Esophagus (tissue), 2 donors: ENCODE results near the gene MT4. TPM values are rescaled to one million over a fixed set of nuclear protein-coding genes. Genes with fewer than 3 reads are reported as not detected.

ENCODE experiments used
- H3K27ac ChIP-seq, 2 donors: one replicate each; pipeline ENCODE4 v1.5.1; 2013; ENCODE audit warnings: low read depth in 2 of 2, mild to moderate bottlenecking in 2 of 2, inconsistent platforms in 1 of 2, low read length in 1 of 2, moderate library complexity in 1 of 2
- H3K27me3 ChIP-seq, 2 donors: one replicate each; pipeline ENCODE4 v1.6.1; 2013; ENCODE audit warnings: low read length in 2 of 2, control low read depth in 1 of 2, mild to moderate bottlenecking in 1 of 2; ENCODE audit not compliant: insufficient read depth in 2 of 2, control insufficient read depth in 1 of 2
- H3K36me3 ChIP-seq, 2 donors: one replicate each; pipeline ENCODE4 v1.6.1; 2013; ENCODE audit warnings: low read length in 1 of 2; ENCODE audit not compliant: control insufficient read depth in 2 of 2, insufficient read depth in 2 of 2
- H3K4me1 ChIP-seq, 2 donors: one replicate each; pipeline ENCODE4 v1.6.1; 2013; ENCODE audit warnings: low read length in 1 of 2; ENCODE audit not compliant: control insufficient read depth in 2 of 2, insufficient read depth in 2 of 2
- H3K4me3 ChIP-seq, 2 donors: one replicate each; pipeline ENCODE4 v1.5.1; 2013; ENCODE audit warnings: low read length in 2 of 2, mild to moderate bottlenecking in 2 of 2, low read depth in 1 of 2, moderate library complexity in 1 of 2
- H3K9me3 ChIP-seq, 2 donors: one replicate each; pipeline ENCODE4 v1.6.1; 2013; ENCODE audit warnings: mild to moderate bottlenecking in 2 of 2, low read depth in 1 of 2, low read length in 1 of 2, moderate library complexity in 1 of 2; ENCODE audit not compliant: control insufficient read depth in 2 of 2, insufficient read depth in 1 of 2
- WGBS, 2 donors: extraction: QIAGEN DNeasy Blood & Tissue Kit; methylation state at CpG; one replicate each; pipeline ENCODE4 v1.1.7; 2013; 5-methylcytosine and 5-hydroxymethylcytosine counted together
- polyA plus RNA-seq, 2 donors: library from polyadenylated mRNA; stranded (reverse); fragments of 200-250 nt; gene quantifications; one replicate each; pipeline ENCODE4 v1.2.3, GENCODE V29; 2013
- donor health status: healthy with polysubstance abuse.
- donor health status: Bipolar disorder and iron deficiency.

MT4 gene
- polyA plus RNA-seq, 2 donors, result 1.3 to 7.4 TPM

GRCh38 chr16:56608043-56608875 lies 43.4 kb downstream of the MT4 start, which contains the start of gene MT2A:
Gene MT2A (plus strand): TSS chr16:56608584. CDS start chr16:56608656, 72 bp downstream.
- no peaks in the 10 kb centered on the region for H3K27me3 ChIP-seq
- peak within 1 kb of the TSS; percentile 51 to 56 for H3K4me3 ChIP-seq
- H3K4me1 ChIP-seq, result peaks cover 0 to 28% of the 10 kb centered on the region in 2 donors
- H3K9me3 ChIP-seq, result no peaks in the 10 kb centered on the region
- peak within 1 kb of the TSS; percentile 93 to 97 for H3K27ac ChIP-seq
- no peaks in the 10 kb centered on the region for H3K36me3 ChIP-seq
- WGBS, 2 donors, result 3 to 5% methylated on average over 62 of the region's 62 CpGs

DNA sequence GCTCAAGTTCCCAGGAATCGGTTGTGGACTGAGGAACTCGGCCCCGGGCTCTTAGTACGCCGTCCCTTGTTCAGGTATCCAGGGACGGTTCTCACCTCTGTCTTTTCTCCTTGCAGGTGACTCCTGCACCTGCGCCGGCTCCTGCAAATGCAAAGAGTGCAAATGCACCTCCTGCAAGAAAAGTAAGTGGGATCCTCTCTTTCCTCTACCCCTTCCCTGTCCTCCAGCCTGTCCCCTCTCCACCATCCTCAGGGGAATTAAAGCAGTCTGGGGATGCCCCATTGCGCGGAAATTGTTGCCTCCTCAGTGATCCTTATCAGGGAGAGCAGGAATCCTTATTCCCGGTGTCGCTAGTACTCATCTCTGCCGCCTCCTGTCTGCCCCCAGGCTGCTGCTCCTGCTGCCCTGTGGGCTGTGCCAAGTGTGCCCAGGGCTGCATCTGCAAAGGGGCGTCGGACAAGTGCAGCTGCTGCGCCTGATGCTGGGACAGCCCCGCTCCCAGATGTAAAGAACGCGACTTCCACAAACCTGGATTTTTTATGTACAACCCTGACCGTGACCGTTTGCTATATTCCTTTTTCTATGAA lies 44.1 kb downstream of the MT4 start:
- WGBS, 2 donors, result 0% methylated on average over 21 of the region's 21 CpGs
- Histone ChIP-seq H3K4me3 (peak overlapping the region; percentile 51 to 56), H3K4me1 (peaks cover 0 to 28% of the 10 kb centered on the region in 2 donors)

DNA sequence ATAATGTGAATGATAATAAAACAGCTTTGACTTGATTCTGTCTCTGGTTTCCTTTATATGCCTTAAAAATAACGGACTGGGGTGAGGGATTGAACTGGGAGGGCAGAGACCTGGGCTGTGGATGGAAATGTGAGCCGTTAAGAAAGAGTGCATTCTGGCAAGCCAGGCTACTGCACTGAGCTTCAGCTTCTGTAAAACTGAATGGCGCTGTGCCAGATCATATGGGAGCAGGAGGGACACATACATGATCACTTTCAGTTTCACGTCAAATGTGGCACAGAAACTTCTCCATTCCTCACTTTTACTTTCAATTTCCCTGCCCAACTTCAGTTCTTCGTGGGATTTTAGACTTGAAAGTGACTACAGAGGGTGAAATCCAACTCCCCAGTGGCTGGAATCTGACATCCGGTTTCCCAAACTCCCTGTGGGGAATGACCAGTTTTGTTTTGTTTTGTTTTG lies 44.6 kb downstream of the MT4 start:
- Histone ChIP-seq H3K27me3 (no peaks in the 10 kb centered on the region), H3K36me3 (no peaks in the 10 kb centered on the region), H3K27ac (peak overlapping the region; percentile 79 to 92), H3K9me3 (no peaks in the 10 kb centered on the region), H3K4me1 (peaks cover 0 to 28% of the 10 kb centered on the region in 2 donors), H3K4me3 (peak overlapping the region; percentile 51 to 56)
- 0 to 1% methylated on average over 6 of the region's 6 CpGs for WGBS, 2 donors

More for the DNA sequence above, 44.1 kb downstream of the MT4 start:
- H3K36me3 ChIP-seq, result no peaks in the 10 kb centered on the region
- no peaks in the 10 kb centered on the region for H3K9me3 ChIP-seq
- peak overlapping the region; percentile 77 to 79 for H3K27ac ChIP-seq
- H3K27me3 ChIP-seq, result no peaks in the 10 kb centered on the region

DNA sequence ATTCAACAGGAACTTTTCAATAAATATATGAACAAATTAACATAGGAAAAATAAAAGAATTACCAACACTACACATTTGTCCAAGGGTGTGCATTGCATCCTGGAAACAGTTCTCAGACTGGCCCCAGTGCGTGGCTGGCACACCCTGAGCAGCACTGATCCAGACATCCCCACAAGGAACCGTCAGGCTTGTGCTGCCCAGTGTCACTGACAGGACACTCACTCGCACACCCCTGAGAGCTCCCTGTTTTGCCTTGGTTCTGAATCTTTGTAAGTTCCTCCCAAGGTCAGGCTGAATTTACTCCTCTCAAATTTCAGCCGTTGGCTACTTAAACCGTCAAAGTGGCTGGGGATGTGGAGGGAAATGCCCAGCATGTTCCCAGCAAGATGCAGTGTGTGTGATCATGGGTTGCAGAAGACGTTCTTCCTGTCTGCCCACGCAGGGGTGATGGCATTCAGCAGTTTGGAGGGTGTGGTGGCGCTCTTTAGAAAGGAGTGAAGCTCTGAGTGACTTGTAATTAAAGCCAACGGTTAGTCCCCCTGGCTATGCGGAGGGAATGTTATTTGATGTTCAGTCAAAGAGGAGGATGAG lies 45.2 kb downstream of the MT4 start:
- H3K9me3 ChIP-seq, result no peaks in the 10 kb centered on the region
- peaks cover 0 to 28% of the 10 kb centered on the region in 2 donors for H3K4me1 ChIP-seq
- peak overlapping the region; percentile 79 to 97 for H3K27ac ChIP-seq
- H3K27me3 ChIP-seq, result no peaks in the 10 kb centered on the region
- H3K4me3 ChIP-seq, result peak overlapping the region in 1 of 2 donors; percentile 56
- H3K36me3 ChIP-seq, result no peaks in the 10 kb centered on the region
- 7 to 9% methylated on average over 10 of the region's 10 CpGs for WGBS, 2 donors

GRCh38 chr16:56610609-56611111 lies 45.8 kb downstream of the MT4 start:
- WGBS, 2 donors, result 20 to 22% methylated on average over 2 of the region's 2 CpGs
- H3K4me3 ChIP-seq, result no peak overlapping the region
- H3K27me3 ChIP-seq, result no peaks in the 10 kb centered on the region

GRCh38 chr16:56611281-56611833 lies 46.5 kb downstream of the MT4 start:
- Histone ChIP-seq H3K36me3 (no peaks in the 10 kb centered on the region), H3K27ac (peak overlapping the region; percentile 79 to 97), H3K4me3 (no peak overlapping the region), H3K27me3 (no peaks in the 10 kb centered on the region), H3K4me1 (peaks cover 0 to 25% of the 10 kb centered on the region in 2 donors), H3K9me3 (no peaks in the 10 kb centered on the region)
- 58 to 64% methylated on average over 2 of the region's 2 CpGs for WGBS, 2 donors

More at GRCh38 chr16:56610609-56611111, 45.8 kb downstream of the MT4 start:
- H3K4me1 ChIP-seq, result peaks cover 0 to 28% of the 10 kb centered on the region in 2 donors
- H3K36me3 ChIP-seq, result no peaks in the 10 kb centered on the region
- H3K9me3 ChIP-seq, result no peaks in the 10 kb centered on the region
- peak overlapping the region; percentile 79 to 97 for H3K27ac ChIP-seq

GRCh38 chr16:56613706-56614105 lies 48.8 kb downstream of the MT4 start:
- Histone ChIP-seq H3K36me3 (no peaks in the 10 kb centered on the region), H3K27me3 (no peaks in the 10 kb centered on the region), H3K9me3 (no peaks in the 10 kb centered on the region), H3K4me1 (peaks cover 0 to 16% of the 10 kb centered on the region in 2 donors), H3K27ac (no peak overlapping the region), H3K4me3 (no peak overlapping the region)

DNA sequence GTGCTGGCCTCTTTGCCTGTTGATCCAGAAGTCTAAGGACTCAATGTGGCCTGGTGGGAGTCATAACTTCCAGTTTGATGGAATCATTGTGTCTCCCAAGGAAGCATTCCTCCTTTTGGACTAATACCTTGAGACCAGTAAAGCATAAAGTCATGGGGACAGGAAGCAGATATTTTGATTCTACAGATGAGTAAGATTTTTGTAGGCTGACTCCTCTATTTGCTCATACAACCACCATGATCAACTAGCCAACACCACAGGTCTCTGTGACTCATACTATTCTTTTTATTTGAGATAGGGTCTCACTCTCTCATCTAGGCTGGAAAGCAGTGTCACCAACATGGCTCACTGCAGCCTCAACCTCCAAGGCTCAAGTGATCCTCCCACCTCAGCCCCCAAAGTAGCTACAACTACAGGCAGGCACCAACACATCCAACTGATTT lies 49.7 kb downstream of the MT4 start:
- peaks cover 0 to 16% of the 10 kb centered on the region in 2 donors for H3K4me1 ChIP-seq
- no peak overlapping the region for H3K27ac ChIP-seq

GRCh38 chr16:56615353-56615752 lies 50.5 kb downstream of the MT4 start:
- WGBS, 2 donors, result 71 to 73% methylated on average over 3 of the region's 3 CpGs
- Histone ChIP-seq H3K4me1 (peaks cover 0 to 12% of the 10 kb centered on the region in 2 donors), H3K9me3 (no peaks in the 10 kb centered on the region), H3K4me3 (no peak overlapping the region), H3K27ac (no peak overlapping the region), H3K36me3 (no peaks in the 10 kb centered on the region), H3K27me3 (no peaks in the 10 kb centered on the region)

More for the DNA sequence above, 49.7 kb downstream of the MT4 start:
- no peaks in the 10 kb centered on the region for H3K27me3 ChIP-seq
- H3K4me3 ChIP-seq, result no peak overlapping the region
- H3K9me3 ChIP-seq, result no peaks in the 10 kb centered on the region
- no peaks in the 10 kb centered on the region for H3K36me3 ChIP-seq
